A673 (cell line): ENCODE measurements around the gene CSNK2B. TPM values are rescaled to one million over a fixed set of nuclear protein-coding genes. Genes with fewer than 3 reads are reported as not detected.

Source experiments
- BruUV-seq: library from RNA; stranded (reverse); fragments of 400-500 nt; replicated peaks from 2 replicates; lab custom pipeline; 2021; lab: Mats Ljungman, UMichigan
- CTCF ChIA-PET: fragments of 300-600 bp; sonication (Branson Sonifier 250); formaldehyde crosslinking; loops from one replicate; lab custom pipeline; 2022; ENCODE audit warnings: antibody characterized with exemption; lab: Charles Lee
- POLR2A ChIA-PET: fragments of 300-600 bp; sonication (Branson Sonifier 250); formaldehyde crosslinking; loops from one replicate; lab custom pipeline; 2022; ENCODE audit warnings: antibody characterized with exemption; ENCODE audit not compliant: low non-redundant PET; lab: Charles Lee
- DNase-seq: peaks from one replicate; pipeline ENCODE4 v3.0.0-alpha.2; 2015; ENCODE audit warnings: low spot score
- H3K27ac ChIP-seq: fragments of 200-600 bp; sonication (generic); 2 replicates; pipeline ENCODE4 v1.5.1; 2016; ENCODE audit warnings: mixed run types, low read depth, mild to moderate bottlenecking, mixed read lengths, antibody characterized with exemption, low read length; ENCODE audit not compliant: poor library complexity, severe bottlenecking
- H3K27me3 ChIP-seq: fragments of 200-600 bp; sonication (generic); replicated peaks from 2 replicates; pipeline ENCODE4 v1.6.1; 2017; ENCODE audit warnings: mixed run types, low read depth, mild to moderate bottlenecking, mixed read lengths, antibody characterized with exemption, low read length; ENCODE audit not compliant: insufficient read depth, poor library complexity
- H3K36me3 ChIP-seq: fragments of 200-600 bp; sonication (generic); 2 replicates; pipeline ENCODE4 v1.6.1; 2016; ENCODE audit warnings: mixed run types, mild to moderate bottlenecking, mixed read lengths, antibody characterized with exemption, low read length; ENCODE audit not compliant: insufficient read depth, poor library complexity, severe bottlenecking
- H3K4me1 ChIP-seq: fragments of 200-600 bp; sonication (generic); 2 replicates; pipeline ENCODE4 v1.6.1; 2017; ENCODE audit warnings: mixed run types, mild to moderate bottlenecking, mixed read lengths, antibody characterized with exemption, low read length; ENCODE audit not compliant: insufficient read depth, poor library complexity, severe bottlenecking
- H3K4me3 ChIP-seq: fragments of 200-600 bp; sonication (generic); 2 replicates; pipeline ENCODE4 v1.5.1; 2016; ENCODE audit warnings: low read depth, mixed run types, mild to moderate bottlenecking, mixed read lengths, low read length; ENCODE audit not compliant: poor library complexity, severe bottlenecking
- H3K9me3 ChIP-seq: fragments of 200-600 bp; sonication (generic); 2 replicates; pipeline ENCODE4 v1.6.1; 2016; ENCODE audit warnings: mixed run types, low read depth, mild to moderate bottlenecking, mixed read lengths, antibody characterized with exemption, low read length; ENCODE audit not compliant: poor library complexity, severe bottlenecking
- EZH2 ChIP-seq: fragments of 200-600 bp; sonication (generic); IDR thresholded peaks from 2 replicates; pipeline ENCODE4 v1.6.1; 2017; ENCODE audit warnings: borderline replicate concordance, low read depth, mild to moderate bottlenecking, mixed read lengths, antibody characterized with exemption, low read length; ENCODE audit not compliant: poor library complexity, severe bottlenecking
- intact Hi-C: fragments of 100-400 bp; cut with micrococcal nuclease; formaldehyde crosslinking; loops from one replicate; pipeline ENCODE4 v1.10.0; 2022; ENCODE audit not compliant: unreplicated experiment
- total RNA-seq: library from RNA; stranded (reverse); gene quantifications from 2 replicates; pipeline ENCODE4 v1.2.3, GENCODE V29; 2021
- TF ChIP-seq, protein P1 (sequence below): fragments of 300-800, 200-600 bp; sonication (generic); conservative IDR thresholded peaks from 2 replicates; pipeline ENCODE4 v1.5.1; 2017; ENCODE audit warnings: low read depth, mild to moderate bottlenecking, antibody characterized with exemption, low read length, moderate library complexity, mixed read lengths

The CSNK2B gene
- total RNA-seq, 1 experiment from 2014 or later: 253 TPM

DNA sequence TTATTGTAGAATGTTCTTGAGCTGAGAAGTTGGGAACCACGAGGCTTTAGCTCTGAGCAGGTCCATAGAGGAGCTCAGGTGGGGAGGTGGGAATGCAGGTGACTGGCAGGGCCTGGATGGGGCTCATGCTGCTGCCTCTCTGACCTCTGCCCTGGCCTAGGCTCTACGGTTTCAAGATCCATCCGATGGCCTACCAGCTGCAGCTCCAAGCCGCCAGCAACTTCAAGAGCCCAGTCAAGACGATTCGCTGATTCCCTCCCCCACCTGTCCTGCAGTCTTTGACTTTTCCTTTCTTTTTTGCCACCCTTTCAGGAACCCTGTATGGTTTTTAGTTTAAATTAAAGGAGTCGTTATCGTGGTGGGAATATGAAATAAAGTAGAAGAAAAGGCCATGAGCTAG lies 3.8 kb downstream of the CSNK2B start, which contains the start of gene LY6G5B:
Gene LY6G5B (plus strand): TSS at position 301 of the 400 bp plus-strand sequence. CDS start 975 bp downstream, outside the sequence.
- BruUV-seq: no TSS peak
- Histone ChIP-seq H3K27ac (no peak within 1 kb of the TSS), H3K4me1 (no peaks in the 10 kb centered on the region), H3K27me3 (no peaks in the 10 kb centered on the region), H3K4me3 (no peak within 1 kb of the TSS), H3K9me3 (no peaks in the 10 kb centered on the region), H3K36me3 (peaks cover 50% of the 10 kb centered on the region)
- TF ChIP-seq, protein P1, sequence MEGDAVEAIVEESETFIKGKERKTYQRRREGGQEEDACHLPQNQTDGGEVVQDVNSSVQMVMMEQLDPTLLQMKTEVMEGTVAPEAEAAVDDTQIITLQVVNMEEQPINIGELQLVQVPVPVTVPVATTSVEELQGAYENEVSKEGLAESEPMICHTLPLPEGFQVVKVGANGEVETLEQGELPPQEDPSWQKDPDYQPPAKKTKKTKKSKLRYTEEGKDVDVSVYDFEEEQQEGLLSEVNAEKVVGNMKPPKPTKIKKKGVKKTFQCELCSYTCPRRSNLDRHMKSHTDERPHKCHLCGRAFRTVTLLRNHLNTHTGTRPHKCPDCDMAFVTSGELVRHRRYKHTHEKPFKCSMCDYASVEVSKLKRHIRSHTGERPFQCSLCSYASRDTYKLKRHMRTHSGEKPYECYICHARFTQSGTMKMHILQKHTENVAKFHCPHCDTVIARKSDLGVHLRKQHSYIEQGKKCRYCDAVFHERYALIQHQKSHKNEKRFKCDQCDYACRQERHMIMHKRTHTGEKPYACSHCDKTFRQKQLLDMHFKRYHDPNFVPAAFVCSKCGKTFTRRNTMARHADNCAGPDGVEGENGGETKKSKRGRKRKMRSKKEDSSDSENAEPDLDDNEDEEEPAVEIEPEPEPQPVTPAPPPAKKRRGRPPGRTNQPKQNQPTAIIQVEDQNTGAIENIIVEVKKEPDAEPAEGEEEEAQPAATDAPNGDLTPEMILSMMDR: no peak
- TF ChIP-seq EZH2: no peak
- ChIA-PET CTCF (no interaction called here), POLR2A (no interaction called here)
- DNase-seq: no peak
- intact Hi-C loops: no loop called here

DNA sequence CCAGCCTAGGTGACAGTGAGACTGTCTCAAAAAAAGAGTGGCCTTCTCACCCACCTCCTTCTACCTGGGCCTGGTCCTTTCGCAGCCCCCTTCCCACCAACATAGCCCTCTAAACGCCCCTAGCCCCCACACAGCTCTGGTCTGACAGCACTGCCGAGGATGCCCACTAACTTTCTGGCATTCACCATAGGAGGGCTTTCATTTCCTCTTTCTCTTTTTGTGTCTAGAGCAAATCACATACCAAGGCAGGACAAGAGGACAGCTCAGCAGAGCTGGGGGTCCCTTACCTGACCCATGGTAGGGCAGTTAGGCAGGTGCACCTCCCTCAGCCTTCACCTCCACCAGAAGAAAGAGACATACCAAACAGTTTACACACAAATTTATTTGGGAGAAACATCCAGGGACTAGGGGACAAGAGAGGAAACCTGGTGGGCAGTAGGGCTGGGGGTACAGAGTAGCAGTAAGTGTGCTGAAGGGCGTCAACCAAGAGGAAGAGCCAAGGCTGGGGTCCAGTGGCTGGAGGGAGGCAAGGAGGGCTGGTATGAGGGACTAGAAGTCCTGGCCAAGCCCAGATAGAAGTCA lies 10.5 kb downstream of the CSNK2B start:
- no peaks in the 10 kb centered on the region for H3K4me1 ChIP-seq
- TF ChIP-seq, protein P1: no peak
- TF ChIP-seq EZH2: no peak
- no peak overlapping the region for H3K4me3 ChIP-seq
- BruUV-seq: no TSS peak
- ChIA-PET POLR2A (no interaction called here), CTCF (no interaction called here)
- H3K36me3 ChIP-seq: peaks cover 8% of the 10 kb centered on the region
- DNase-seq: no peak
- H3K9me3 ChIP-seq: no peaks in the 10 kb centered on the region
- no peak overlapping the region for H3K27ac ChIP-seq
- H3K27me3 ChIP-seq: no peaks in the 10 kb centered on the region
- intact Hi-C loops: no loop called here

DNA sequence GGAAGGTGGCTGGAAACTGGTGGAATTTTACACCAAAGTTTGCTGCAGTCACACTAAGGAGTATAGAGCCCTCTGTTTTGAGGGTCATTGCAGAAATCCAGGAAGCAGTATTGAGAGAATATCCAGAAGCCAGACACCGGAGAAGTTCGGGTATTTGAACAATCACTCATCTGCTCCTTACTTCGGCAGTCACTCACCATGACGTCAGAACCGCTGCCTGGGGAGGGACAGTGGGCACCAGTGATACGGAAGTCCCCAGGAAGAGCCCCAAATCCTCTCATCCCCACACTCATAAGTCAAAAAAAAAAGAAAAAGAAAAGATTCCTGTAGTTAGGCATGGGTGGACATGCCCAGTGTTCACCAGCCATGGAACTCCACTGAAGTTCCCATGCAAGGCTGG lies 11.0 kb downstream of the CSNK2B start:
- no TSS peak for BruUV-seq
- H3K9me3 ChIP-seq: no peaks in the 10 kb centered on the region
- no peak for TF ChIP-seq EZH2
- TF ChIP-seq, protein P1: no peak
- DNase-seq: no peak
- POLR2A ChIA-PET: no interaction called here
- CTCF ChIA-PET: no interaction called here
- no peaks in the 10 kb centered on the region for H3K4me1 ChIP-seq
- intact Hi-C loops: no loop called here
- H3K27ac ChIP-seq: no peak overlapping the region
- peaks cover 3% of the 10 kb centered on the region for H3K36me3 ChIP-seq
- H3K4me3 ChIP-seq: no peak overlapping the region
- no peaks in the 10 kb centered on the region for H3K27me3 ChIP-seq
